ENCODE measurements around the gene TENM3.

DNA sequence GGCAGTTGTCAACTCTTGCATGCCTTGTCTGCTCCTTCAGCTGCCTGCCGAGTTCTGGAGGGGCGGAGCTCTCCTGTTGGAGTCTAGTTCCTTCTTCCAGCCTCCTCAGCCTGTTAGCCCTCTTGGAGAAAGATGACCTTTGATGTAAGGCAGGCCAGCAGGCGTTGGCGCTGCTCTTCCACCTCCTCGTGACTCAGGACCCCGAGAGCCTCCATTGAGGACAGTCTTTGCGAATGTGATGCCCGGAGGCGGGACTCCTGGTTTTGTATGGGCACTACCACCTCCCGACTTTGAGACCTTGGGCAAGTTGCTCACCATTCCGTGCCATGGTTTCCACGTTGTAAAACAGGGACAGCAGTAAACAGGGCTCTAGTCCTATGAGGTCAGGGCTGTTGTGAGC lies 108.3 kb downstream of the TENM3 start:
- TF ChIP-seq, protein P1, sequence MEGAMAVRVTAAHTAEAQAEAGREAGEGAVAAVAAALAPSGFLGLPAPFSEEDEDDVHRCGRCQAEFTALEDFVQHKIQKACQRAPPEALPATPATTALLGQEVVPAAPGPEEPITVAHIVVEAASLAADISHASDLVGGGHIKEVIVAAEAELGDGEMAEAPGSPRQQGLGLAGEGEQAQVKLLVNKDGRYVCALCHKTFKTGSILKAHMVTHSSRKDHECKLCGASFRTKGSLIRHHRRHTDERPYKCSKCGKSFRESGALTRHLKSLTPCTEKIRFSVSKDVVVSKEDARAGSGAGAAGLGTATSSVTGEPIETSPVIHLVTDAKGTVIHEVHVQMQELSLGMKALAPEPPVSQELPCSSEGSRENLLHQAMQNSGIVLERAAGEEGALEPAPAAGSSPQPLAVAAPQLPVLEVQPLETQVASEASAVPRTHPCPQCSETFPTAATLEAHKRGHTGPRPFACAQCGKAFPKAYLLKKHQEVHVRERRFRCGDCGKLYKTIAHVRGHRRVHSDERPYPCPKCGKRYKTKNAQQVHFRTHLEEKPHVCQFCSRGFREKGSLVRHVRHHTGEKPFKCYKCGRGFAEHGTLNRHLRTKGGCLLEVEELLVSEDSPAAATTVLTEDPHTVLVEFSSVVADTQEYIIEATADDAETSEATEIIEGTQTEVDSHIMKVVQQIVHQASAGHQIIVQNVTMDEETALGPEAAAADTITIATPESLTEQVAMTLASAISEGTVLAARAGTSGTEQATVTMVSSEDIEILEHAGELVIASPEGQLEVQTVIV (IDR thresholded peaks at IDR 0.05; ENCODE audit: borderline replicate concordance, partially characterized antibody) = no peak
- TF ChIP-seq, protein P2, sequence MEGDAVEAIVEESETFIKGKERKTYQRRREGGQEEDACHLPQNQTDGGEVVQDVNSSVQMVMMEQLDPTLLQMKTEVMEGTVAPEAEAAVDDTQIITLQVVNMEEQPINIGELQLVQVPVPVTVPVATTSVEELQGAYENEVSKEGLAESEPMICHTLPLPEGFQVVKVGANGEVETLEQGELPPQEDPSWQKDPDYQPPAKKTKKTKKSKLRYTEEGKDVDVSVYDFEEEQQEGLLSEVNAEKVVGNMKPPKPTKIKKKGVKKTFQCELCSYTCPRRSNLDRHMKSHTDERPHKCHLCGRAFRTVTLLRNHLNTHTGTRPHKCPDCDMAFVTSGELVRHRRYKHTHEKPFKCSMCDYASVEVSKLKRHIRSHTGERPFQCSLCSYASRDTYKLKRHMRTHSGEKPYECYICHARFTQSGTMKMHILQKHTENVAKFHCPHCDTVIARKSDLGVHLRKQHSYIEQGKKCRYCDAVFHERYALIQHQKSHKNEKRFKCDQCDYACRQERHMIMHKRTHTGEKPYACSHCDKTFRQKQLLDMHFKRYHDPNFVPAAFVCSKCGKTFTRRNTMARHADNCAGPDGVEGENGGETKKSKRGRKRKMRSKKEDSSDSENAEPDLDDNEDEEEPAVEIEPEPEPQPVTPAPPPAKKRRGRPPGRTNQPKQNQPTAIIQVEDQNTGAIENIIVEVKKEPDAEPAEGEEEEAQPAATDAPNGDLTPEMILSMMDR (IDR thresholded peaks at IDR 0.05 in 2 of 3, conservative IDR thresholded peaks at IDR 0.05 in 1 of 3; ENCODE audit: control insufficient read depth in 2 of 3, extremely low read depth in 1 of 3, insufficient read depth in 1 of 3, low read depth in 3 of 3, low read length in 3 of 3) = no peak
- no peak for TF ChIP-seq HDAC2 (IDR thresholded peaks at IDR 0.05)
- no peak for TF ChIP-seq YY1 (IDR thresholded peaks at IDR 0.05; ENCODE audit: low read depth, low read length)
- TF ChIP-seq SMC3 (IDR thresholded peaks at IDR 0.05; ENCODE audit: borderline replicate concordance, low read length) = no peak

All from GM12878 (cell line).